Stimulated activated CD4-positive, alpha-beta T cell treated with anti-CD3 and anti-CD28 coated beads, Interleukin-4, amount 100 ng/mL, for 4 hours (primary cell): Measurements from ENCODE around the gene SPIN4.
"Not testable (repeated sequence)": the region's sequence is repeated elsewhere in the genome, so short reads cannot be mapped to it uniquely, and the experiment has no call there.

Experiments
- DNase-seq, 2 experiments: peaks; one replicate each; pipeline ENCODE4 v3.0.0-alpha.2; 2020

SPIN4 gene

DNA sequence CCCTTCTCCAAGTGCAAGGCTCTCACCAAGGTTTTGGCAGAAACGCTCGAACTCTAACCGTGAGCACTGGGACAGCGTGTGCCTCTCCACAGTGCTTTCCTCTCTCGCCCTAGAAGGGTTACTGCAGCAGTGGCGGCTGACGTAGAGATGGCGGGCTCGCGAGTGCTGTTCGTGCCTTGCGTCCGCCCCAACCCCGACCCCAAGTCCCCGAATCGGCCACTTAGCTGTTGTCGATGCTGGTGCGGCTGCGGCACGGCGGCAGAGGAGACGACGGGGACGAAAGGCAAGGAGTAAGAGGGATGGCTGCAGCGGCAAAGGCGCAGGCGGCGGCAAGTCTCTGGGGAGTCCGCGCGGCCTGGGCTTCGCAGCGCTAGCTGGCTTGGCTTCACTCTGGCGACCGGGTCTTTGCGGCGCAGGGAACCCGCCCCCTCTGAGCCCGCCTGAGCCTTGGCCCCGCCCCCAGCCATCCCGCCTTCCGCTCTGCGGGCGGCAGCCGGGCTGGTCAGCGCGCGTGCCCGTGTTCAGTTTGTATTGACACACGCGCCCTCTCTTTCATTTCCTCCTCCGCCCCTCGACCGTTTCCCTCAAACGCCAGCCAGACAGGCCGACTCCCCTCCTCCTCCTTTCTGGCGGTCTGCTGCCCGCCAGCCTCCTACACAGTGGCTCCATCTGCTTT, at the start of gene SPIN4:
TSS of gene SPIN4 (minus strand) at position 392 of the 676 bp plus-strand sequence. CDS start 513 bp downstream, outside the sequence.
- DNase-seq = peak; percentile 50 to 61

DNA sequence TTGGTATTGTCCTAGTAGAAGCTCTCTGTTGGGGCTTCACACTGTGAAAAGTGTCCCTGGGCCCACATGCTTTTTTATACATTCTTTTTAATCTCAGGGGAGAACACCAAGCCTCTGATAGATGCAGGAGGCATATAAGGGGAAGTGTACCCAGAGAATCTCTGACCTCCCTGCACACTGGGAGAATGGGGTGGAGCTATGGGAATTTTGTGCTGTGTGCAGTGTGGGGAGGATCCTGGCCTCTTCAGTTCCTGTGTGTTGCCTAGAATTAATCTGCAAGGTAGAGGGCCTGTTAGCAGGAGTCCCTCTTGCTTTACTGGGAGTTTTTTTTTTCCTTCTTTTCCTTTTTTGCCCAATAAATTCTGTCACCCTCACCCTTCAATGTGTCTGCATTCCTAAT, 49.2 kb upstream of the SPIN4 start:
- DNase-seq = no peak

DNA sequence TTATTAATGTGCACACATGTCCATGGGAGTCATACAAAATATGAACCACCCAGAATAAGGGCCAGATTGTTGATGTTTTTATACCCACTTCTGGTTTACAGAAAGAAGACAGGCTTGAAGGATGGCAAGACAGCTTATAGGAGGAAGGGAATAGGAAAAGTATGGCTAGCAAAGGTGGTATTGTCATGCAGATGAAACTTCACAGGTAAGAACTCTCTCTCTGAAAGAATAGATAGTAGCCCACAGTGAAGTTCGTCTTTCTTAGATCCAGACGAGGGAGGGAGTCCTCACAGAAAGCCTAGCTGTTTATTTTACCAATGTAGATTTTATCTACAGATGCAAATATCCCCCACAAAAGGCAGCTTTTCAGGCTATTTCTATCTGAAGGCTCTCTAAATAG, 43.7 kb upstream of the SPIN4 start:
- no peak for DNase-seq

DNA sequence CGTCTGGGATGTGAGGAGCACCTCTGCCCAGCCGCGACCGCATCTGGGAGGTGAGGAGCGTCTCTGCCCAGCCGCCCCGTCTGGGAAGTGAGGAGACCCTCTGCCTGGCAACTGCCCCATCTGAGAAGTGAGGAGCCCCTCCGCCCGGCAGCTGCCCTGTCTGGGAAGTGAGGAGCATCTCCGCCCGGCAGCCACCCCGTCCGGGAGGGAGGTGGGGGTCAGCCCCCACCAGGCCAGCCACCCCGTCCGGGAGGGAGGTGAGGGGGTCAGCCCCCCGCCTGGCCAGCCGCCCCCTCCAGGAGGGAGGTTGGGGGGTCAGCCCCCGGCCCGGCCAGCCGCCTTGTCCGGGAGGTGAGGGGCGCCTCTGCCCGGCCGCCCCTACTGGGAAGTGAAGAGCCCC, 42.0 kb upstream of the SPIN4 start:
- DNase-seq = not testable (repeated sequence)

DNA sequence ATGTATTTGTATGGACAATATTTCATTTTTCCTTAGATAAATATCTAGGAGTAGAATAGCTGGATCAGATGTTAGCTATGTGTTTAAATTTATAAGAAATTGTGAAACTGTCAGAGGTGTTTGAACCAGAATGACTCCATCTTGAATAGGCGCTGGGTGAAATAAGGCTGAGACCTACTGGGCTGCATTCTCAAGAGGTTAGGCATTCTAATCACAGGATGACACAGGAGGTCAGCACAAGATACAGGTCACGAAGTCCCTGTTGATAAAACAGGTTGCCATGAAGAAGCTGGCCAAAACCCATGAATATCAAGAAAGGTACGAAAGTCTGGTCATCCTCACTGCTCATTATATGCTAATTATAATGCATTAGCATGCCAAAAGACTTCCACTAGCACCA, 36.3 kb upstream of the SPIN4 start:
- DNase-seq = no peak

DNA sequence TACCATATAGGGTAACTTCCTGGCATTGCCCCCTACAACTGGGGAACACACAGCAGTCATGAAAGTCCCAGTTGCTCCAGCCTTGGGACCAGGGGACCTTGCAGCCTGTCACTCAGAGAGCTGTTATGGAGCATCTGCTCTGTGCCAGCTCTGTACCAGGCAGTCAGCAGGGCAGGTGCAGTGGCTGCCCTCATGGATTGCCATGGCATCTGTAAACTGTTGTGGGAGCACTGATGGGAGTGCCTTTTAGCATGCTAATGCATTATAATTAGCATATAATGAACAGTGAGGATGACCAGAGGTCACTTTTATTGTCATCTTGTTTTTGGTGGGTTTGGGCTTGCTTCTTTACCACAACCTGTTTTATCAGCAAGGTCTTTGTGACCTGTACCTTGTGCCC, 33.1 kb upstream of the SPIN4 start:
- not testable (repeated sequence) for DNase-seq

DNA sequence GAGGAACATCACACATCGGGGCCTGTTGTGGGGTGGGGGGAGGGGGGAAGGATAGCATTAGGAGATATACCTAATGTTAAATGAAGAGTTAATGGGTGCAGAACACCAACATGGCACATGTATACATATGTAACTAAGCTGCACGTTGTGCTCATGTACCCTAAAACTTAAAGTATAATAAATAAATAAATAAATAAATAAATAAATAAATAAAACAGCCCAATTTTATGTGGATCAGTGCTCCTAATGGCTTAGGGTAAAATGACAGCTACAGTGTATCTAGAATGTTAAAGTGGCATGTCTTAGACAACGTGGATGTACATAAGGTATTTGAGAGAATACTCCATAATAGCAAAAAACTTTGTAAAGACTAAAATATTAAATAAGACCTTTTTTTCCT, 21.9 kb upstream of the SPIN4 start:
- DNase-seq = not testable (repeated sequence)

DNA sequence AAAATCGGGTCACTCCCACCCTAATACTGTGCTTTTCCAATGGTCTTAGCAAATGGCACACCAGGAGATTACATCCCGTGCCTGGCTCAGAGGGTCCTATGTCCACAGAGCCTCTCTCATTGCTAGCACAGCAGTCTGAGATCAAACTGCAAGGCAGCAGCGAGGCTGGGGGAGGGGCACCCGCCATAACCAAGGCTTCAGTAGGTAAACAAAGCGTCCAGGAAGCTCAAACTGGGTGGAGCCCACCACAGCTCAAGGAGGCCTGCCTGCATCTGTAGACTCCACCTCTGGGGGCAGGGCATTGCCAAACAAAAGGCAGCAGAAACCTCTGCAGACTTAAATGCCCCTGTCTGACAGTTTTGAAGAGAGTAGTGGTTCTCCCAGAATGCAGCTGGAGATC, 16.6 kb upstream of the SPIN4 start:
- not testable (repeated sequence) for DNase-seq

DNA sequence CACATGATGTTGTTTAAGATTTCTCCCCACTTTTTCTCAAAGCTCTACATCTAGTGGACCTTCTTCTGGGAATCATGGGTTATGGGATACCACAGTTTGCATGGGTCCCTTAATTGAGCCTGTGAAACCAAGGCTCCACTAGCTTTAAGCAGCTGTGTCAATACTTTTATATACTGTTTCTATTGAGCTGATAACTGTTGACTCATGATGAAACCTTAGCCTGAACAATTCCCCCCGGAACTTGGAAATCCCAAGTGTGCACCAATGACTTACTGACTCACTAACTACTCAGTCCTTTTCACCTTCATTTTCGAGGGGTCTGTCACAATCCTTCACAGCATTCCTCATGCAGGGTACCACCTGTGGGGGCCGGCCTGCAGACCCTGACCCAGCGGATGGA, 12.7 kb upstream of the SPIN4 start:
- DNase-seq = no peak

DNA sequence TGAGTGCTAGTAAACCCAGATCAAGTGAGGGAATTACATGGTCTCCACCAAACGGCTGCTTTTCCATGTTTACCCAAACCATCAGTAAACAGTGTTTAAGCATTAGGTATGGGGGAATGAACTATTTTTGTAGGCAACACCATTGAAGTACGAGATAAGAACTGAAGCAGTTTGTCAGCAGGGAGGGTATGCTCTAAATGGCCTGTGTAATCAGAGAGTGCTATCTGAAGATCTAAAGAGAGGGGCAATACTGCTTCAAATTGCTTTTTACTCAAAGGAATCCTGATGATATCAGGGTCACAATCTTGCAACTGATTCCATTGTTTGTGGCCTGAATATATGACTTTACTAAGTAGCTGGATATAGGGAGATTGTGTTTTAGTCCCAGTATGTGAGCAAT, 10.4 kb upstream of the SPIN4 start:
- DNase-seq = no peak

DNA sequence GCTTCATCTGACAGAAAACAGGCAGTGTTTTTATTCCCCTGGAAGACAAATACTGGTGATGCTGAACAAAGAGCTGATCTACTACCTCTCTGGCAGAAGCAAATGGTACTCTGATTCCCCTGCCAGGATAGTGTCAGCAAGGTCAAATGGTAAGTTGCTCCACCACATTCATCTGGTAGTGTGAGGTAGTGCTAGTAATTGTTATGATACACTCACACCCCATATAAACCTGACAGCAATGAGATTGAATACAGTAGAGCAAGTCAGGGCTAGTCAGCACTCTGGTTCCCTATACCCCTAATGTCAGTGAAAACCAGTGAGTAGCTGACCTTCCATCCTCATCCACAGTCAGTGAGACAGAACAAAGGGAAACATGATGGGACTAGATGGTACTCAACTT, 3.4 kb upstream of the SPIN4 start:
- DNase-seq = no peak

DNA sequence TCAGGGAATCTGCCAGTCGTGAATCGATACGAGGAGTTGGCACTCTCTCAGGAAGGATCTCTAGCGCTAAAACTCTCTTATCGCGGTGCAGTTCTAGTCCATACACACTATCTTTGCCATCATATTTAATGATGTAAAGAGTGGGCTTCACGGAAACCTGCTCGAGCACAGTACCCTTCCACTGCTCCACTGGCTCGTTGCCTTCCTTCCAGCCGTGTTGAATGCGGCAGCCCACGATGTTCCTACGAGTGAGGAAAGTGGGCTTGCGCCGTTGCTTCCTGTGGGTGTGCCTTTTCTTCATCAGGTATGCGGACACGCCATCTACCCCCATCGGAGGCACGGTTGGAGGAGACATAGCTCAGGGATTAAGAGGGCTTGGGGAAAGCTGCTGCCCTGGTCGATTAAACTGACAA, 661 bp downstream of the SPIN4 start:
- no peak for DNase-seq

DNA sequence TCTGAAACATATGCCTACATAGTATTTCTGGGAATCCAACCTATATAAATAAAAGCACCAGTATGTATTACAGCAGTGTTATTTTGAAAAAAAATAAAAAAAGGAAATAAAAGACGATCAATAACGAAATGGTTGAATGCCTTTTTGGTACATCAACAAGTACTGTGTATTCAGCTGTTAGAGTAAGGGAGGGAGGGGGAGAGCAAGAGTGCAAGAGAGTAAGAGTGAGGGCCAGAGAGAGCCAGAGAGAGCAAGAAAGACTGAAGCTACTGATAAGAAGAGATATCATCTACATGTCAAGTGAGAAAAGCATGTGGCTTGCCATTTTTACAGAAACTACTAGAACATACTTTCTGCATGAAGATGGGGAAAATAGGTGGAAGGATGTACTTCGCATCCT, 1.8 kb downstream of the SPIN4 start:
- no peak for DNase-seq

DNA sequence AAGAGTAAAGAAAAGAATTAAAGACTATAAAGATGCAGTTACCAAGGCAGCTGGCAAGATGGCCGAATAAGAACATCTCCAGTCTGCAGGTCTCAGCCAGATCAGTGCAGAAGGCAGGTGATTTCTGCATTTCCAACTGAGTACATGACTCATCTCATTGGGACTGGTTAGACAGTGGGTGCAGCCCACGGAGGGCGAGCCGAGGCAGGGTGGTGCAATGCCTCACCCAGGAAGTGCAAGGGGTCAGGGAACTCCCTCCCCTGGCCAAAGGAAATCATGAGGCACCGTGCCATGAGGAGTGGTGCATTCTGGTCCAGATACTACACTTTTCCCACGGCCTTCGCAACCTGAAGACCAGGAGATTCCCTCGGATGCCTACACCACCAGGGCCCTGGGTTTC, 20.5 kb downstream of the SPIN4 start:
- no peak for DNase-seq

DNA sequence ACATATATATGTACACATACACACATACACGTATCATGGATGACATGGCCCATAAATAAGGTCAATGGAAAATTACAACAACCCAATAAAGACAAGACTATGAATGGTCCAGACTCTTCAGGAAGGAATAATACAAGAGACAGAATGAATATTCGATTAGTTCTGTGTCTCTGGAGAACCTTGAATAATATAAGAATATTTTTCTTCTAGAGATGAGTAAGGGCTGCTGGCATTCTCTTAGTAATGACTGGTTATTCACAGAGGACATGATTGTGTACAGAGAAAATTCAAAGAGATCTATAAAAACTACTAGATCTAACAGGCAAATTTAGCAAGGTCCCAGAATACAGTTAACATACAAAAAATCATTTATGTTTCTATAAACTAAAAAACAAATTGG, 23.3 kb downstream of the SPIN4 start:
- DNase-seq = no peak

DNA sequence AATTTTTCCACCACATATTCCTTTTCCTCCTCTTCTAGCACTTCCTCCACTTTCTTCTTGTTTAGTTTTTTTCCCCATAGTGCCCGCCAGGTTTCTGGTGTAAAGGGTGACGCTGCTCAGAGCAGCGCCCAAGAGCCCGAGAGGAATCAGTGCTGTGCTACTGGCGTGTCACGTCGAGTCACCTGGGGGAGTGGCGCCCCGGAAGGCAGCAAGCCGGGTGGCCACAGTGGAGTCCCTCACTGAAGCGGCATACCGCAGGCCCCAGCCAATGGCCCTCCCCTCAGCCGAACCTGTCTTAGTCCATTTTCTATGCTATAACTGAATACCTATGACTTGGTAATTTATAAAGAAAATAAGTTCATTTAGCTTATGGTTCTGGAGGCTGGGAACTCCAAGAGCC, 51.5 kb downstream of the SPIN4 start:
- DNase-seq = no peak
